ENCODE data around the gene FSHR.

Gene FSHR

GRCh38 chr2:49178656-49179055 lies 24.3 kb upstream of the FSHR start:
- DNase-seq (ENCODE audit: extremely low read depth, low read depth), result no peak
- TF ChIP-seq, protein P1, sequence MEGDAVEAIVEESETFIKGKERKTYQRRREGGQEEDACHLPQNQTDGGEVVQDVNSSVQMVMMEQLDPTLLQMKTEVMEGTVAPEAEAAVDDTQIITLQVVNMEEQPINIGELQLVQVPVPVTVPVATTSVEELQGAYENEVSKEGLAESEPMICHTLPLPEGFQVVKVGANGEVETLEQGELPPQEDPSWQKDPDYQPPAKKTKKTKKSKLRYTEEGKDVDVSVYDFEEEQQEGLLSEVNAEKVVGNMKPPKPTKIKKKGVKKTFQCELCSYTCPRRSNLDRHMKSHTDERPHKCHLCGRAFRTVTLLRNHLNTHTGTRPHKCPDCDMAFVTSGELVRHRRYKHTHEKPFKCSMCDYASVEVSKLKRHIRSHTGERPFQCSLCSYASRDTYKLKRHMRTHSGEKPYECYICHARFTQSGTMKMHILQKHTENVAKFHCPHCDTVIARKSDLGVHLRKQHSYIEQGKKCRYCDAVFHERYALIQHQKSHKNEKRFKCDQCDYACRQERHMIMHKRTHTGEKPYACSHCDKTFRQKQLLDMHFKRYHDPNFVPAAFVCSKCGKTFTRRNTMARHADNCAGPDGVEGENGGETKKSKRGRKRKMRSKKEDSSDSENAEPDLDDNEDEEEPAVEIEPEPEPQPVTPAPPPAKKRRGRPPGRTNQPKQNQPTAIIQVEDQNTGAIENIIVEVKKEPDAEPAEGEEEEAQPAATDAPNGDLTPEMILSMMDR (IDR thresholded peaks at IDR 0.05; ENCODE audit: low read depth, low read length), result no peak

DNA sequence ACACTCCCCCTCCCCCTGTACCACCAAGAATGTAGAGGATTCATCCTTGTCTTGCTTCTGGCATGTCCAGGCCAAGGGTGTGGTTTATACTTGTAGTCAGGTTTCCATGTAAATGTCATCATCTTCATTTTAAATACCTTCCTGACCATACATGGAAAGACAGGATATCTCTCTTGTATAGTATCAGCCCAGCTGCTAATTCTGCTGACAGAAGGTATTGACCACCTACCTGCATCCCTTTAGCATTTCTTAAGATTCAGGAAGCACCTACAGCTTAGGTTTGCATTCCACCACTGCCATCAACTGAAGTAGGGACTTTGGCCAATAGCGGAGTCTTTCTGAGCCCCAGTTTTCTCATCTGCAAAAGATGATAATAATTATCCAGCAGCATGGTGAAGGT lies 22.9 kb upstream of the FSHR start:
- no peak for DNase-seq (ENCODE audit: extremely low read depth, low read depth)
- TF ChIP-seq, protein P1 (IDR thresholded peaks at IDR 0.05; ENCODE audit: low read depth, low read length), result no peak

GRCh38 chr2:49175831-49176230 lies 21.5 kb upstream of the FSHR start:
- TF ChIP-seq, protein P1 (IDR thresholded peaks at IDR 0.05; ENCODE audit: low read depth, low read length), result no peak
- DNase-seq (ENCODE audit: extremely low read depth, low read depth), result no peak

- TF ChIP-seq, protein P1 (IDR thresholded peaks at IDR 0.05; ENCODE audit: low read depth, low read length), result no peak
- DNase-seq (ENCODE audit: extremely low read depth, low read depth), result no peak
Observed at GRCh38 chr2:49174750-49175149, 20.4 kb upstream of the FSHR start.

DNA sequence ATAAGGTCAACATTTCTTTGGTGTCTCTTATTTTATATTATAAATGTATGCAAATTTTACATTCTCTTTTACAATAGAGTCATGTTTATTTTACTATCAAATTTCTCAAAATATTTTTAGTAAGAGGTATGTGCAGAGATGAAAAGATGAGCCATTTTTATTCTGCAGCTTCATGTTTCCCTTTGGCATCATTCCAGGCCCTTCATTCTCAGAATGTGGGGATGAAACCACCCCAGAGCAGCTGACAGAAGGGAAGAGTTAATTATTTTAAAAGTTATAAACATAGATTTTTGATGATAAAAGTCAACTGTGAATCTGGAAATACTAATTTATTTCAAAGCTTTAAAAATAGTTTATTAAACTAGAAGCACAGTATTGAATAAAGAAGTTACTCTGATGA lies 12.8 kb upstream of the FSHR start:
- TF ChIP-seq, protein P1 (IDR thresholded peaks at IDR 0.05; ENCODE audit: low read depth, low read length), result no peak
- DNase-seq (ENCODE audit: extremely low read depth, low read depth), result no peak

GRCh38 chr2:49165662-49166061 lies 11.3 kb upstream of the FSHR start:
- DNase-seq (ENCODE audit: extremely low read depth, low read depth), result no peak
- TF ChIP-seq, protein P1 (IDR thresholded peaks at IDR 0.05; ENCODE audit: low read depth, low read length), result no peak

GRCh38 chr2:49164729-49165128 lies 10.4 kb upstream of the FSHR start:
- TF ChIP-seq, protein P1 (IDR thresholded peaks at IDR 0.05; ENCODE audit: low read depth, low read length), result no peak
- DNase-seq (ENCODE audit: extremely low read depth, low read depth), result no peak
